Loucy (cell line): ENCODE results near the gene LRRC34.

ENCODE experiments used
- H2AFZ ChIP-seq: fragments of 200-600 bp; sonication (generic); 2 replicates; pipeline ENCODE4 v1.6.0; 2016; ENCODE audit warnings: antibody characterized with exemption, mild to moderate bottlenecking, low read length, moderate library complexity
- H3F3A ChIP-seq: fragments of 200-600 bp; 2 replicates; pipeline ENCODE4 v1.6.0; 2016; ENCODE audit warnings: antibody characterized with exemption, low read depth, mild to moderate bottlenecking
- H3K27me3 ChIP-seq: fragments of 200-600 bp; sonication (generic); 2 replicates; pipeline ENCODE4 v1.6.1; 2014; ENCODE audit warnings: low read length, mild to moderate bottlenecking; ENCODE audit not compliant: insufficient read depth, poor library complexity, severe bottlenecking
- H3K36me3 ChIP-seq: fragments of 200-600 bp; sonication (generic); 2 replicates; pipeline ENCODE4 v1.6.1; 2016; ENCODE audit warnings: low read length; ENCODE audit not compliant: insufficient read depth
- H3K4me1 ChIP-seq: fragments of 200-600 bp; sonication (generic); 2 replicates; pipeline ENCODE4 v1.5.1; 2014; ENCODE audit warnings: low read length, mild to moderate bottlenecking; ENCODE audit not compliant: insufficient read depth, poor library complexity, severe bottlenecking
- H3K4me2 ChIP-seq: fragments of 200-600 bp; sonication (generic); 2 replicates; pipeline ENCODE4 v1.6.0; 2014; ENCODE audit warnings: antibody characterized with exemption, low read length, low read depth, mild to moderate bottlenecking; ENCODE audit not compliant: poor library complexity, severe bottlenecking
- H3K4me3 ChIP-seq: fragments of 200-600 bp; sonication (generic); 2 replicates; pipeline ENCODE4 v1.5.1; 2014; ENCODE audit warnings: low read length, mild to moderate bottlenecking, mixed read lengths; ENCODE audit not compliant: poor library complexity, severe bottlenecking
- H3K79me2 ChIP-seq: fragments of 200-600 bp; sonication (generic); 2 replicates; pipeline ENCODE4 v1.6.1; 2014; ENCODE audit warnings: low read length; ENCODE audit not compliant: insufficient read depth
- H3K9ac ChIP-seq: fragments of 200-600 bp; sonication (generic); 2 replicates; pipeline ENCODE4 v1.6.0; 2014; ENCODE audit warnings: mild to moderate bottlenecking, low read depth, low read length, moderate library complexity; ENCODE audit not compliant: poor library complexity, severe bottlenecking
- H3K9me2 ChIP-seq: fragments of 200-600 bp; sonication (generic); replicated peaks from 2 replicates; pipeline ENCODE4 v1.6.1; 2016; ENCODE audit warnings: low read depth, low read length, mixed read lengths
- H3K9me3 ChIP-seq: fragments of 200-600 bp; sonication (generic); 2 replicates; pipeline ENCODE4 v1.6.1; 2014; ENCODE audit warnings: mild to moderate bottlenecking, antibody characterized with exemption, low read length, low read depth; ENCODE audit not compliant: insufficient read depth
- H4K20me1 ChIP-seq: fragments of 200-600 bp; sonication (generic); 2 replicates; pipeline ENCODE4 v1.6.0; 2014; ENCODE audit warnings: antibody characterized with exemption, low read length, mild to moderate bottlenecking; ENCODE audit not compliant: insufficient read depth, poor library complexity, severe bottlenecking
- EZH2phosphoT487 ChIP-seq: fragments of 200-600 bp; IDR thresholded peaks from 2 replicates; pipeline ENCODE4 v1.6.1; 2018; ENCODE audit warnings: antibody characterized with exemption, mild to moderate bottlenecking, moderate library complexity, borderline replicate concordance
- TF ChIP-seq, protein P1 (sequence below): fragments of 200-600 bp; sonication (generic); conservative IDR thresholded peaks from 2 replicates; pipeline ENCODE4 v1.5.1; 2014; ENCODE audit warnings: mild to moderate bottlenecking, antibody characterized with exemption, low read length

The LRRC34 gene

DNA sequence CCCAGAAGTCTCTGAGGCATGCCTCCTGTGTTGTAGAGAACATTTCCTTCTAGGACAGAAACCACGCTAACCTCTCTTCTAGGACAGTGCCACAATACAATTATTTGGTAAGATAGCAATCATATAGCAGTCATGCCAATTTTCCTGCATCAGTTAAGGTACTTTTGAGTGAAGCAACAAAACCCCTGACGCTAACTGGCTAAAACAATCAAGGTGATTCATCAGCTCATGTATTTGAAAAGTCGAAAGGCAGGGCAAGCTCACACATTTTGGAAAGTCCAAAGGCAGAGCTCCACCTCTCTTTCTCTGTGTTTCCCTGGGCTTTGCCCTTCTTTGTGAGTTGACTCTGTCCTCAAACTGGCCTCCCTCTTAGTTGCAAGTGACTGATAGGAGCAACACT, 58.0 kb downstream of the LRRC34 start:
- no peak overlapping the region for H3K4me3 ChIP-seq
- H3K4me2 ChIP-seq: no peak overlapping the region
- H3K27me3 ChIP-seq: peaks cover 16% of the 10 kb centered on the region
- no peaks in the 10 kb centered on the region for H3K9me3 ChIP-seq
- H3K9me2 ChIP-seq: no peaks in the 10 kb centered on the region
- H2AFZ ChIP-seq: no peak overlapping the region
- H3F3A ChIP-seq: peaks cover 7% of the 10 kb centered on the region
- no peaks in the 10 kb centered on the region for H3K36me3 ChIP-seq
- H3K79me2 ChIP-seq: no peaks in the 10 kb centered on the region
- H3K4me1 ChIP-seq: peaks cover 17% of the 10 kb centered on the region
- H4K20me1 ChIP-seq: no peaks in the 10 kb centered on the region
- no peak for TF ChIP-seq EZH2phosphoT487
- TF ChIP-seq, protein P1, sequence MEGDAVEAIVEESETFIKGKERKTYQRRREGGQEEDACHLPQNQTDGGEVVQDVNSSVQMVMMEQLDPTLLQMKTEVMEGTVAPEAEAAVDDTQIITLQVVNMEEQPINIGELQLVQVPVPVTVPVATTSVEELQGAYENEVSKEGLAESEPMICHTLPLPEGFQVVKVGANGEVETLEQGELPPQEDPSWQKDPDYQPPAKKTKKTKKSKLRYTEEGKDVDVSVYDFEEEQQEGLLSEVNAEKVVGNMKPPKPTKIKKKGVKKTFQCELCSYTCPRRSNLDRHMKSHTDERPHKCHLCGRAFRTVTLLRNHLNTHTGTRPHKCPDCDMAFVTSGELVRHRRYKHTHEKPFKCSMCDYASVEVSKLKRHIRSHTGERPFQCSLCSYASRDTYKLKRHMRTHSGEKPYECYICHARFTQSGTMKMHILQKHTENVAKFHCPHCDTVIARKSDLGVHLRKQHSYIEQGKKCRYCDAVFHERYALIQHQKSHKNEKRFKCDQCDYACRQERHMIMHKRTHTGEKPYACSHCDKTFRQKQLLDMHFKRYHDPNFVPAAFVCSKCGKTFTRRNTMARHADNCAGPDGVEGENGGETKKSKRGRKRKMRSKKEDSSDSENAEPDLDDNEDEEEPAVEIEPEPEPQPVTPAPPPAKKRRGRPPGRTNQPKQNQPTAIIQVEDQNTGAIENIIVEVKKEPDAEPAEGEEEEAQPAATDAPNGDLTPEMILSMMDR: no peak
- no peak overlapping the region for H3K9ac ChIP-seq

DNA sequence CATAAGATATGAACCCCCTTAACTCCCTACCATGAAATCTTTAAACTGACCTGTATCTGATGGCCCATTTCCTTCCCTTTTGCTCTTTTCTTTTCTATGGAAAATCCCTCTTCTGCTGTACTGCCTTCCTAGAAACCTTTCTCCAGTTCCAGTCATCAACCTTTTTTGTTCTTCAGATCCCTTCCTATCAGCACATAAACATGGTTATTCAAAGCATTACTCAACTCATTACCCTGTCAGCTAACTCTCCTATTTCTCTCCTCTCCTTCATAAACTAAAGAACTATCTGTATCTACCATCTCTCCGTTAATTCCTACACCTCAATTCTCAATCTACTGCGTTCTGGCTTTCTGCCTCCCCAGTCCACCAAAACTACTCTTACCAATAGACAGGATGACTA, 60.8 kb downstream of the LRRC34 start:
- TF ChIP-seq, protein P1: no peak
- no peak for TF ChIP-seq EZH2phosphoT487
- Histone ChIP-seq H3K9ac (no peak overlapping the region), H4K20me1 (no peaks in the 10 kb centered on the region), H3K79me2 (no peaks in the 10 kb centered on the region), H3K9me3 (no peaks in the 10 kb centered on the region), H3K36me3 (no peaks in the 10 kb centered on the region), H3F3A (no peaks in the 10 kb centered on the region), H3K4me2 (no peak overlapping the region), H3K4me3 (no peak overlapping the region), H3K4me1 (no peaks in the 10 kb centered on the region), H3K27me3 (peaks cover 16% of the 10 kb centered on the region), H2AFZ (no peak overlapping the region), H3K9me2 (no peaks in the 10 kb centered on the region)

DNA sequence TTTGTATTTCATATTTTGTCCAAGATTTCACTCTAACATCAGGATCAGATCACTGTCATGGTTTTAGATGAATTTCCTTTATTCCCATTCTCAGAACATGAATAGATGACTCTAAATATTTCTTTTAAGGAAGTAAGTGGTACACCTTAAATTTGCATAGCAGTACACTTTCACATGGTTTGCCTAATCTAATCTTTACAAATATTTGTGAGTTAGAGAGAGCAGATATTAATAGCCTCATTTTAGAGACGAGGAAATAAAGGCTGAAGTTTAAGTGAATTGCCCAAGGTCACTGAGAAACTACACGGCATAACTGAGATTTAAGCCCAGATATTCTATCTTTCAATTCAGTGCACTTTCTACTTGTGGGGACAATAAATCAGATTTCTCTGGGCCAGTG, 62.0 kb downstream of the LRRC34 start:
- Histone ChIP-seq H3F3A (no peaks in the 10 kb centered on the region), H4K20me1 (no peaks in the 10 kb centered on the region), H3K9ac (no peak overlapping the region), H3K4me3 (no peak overlapping the region), H3K4me1 (no peaks in the 10 kb centered on the region), H3K27me3 (peaks cover 9% of the 10 kb centered on the region), H3K79me2 (no peaks in the 10 kb centered on the region), H2AFZ (no peak overlapping the region), H3K4me2 (no peak overlapping the region), H3K9me3 (no peaks in the 10 kb centered on the region), H3K36me3 (no peaks in the 10 kb centered on the region), H3K9me2 (no peaks in the 10 kb centered on the region)
- TF ChIP-seq, protein P1: no peak
